ENCODE measurements around the gene CARD9. TPM values are rescaled to one million over a fixed set of nuclear protein-coding genes. Genes with fewer than 3 reads are reported as not detected.
A peak's percentile ranks its signal among the peaks of the same experiment; 100 is the strongest.

The CARD9 gene
- total RNA-seq, 1 donor from 2014 or later = 0.89 TPM

DNA sequence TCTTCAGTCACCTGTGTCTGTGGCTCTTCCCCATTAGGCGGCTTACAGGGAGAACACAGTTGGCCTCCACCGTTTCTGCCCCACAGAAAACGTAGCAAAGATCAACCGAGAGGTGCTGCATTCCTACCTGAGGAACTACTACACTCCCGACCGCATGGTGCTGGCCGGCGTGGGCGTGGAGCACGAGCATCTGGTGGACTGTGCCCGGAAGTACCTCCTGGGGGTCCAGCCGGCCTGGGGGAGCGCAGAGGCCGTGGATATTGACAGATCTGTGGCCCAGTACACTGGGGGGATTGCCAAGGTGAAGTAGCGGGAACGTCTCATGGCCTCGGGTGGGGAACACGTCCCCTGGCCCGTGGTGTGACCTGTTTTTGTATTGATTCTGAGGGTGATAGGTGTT is 43.4 kb upstream of the CARD9 start:
- TF ChIP-seq, protein P1, sequence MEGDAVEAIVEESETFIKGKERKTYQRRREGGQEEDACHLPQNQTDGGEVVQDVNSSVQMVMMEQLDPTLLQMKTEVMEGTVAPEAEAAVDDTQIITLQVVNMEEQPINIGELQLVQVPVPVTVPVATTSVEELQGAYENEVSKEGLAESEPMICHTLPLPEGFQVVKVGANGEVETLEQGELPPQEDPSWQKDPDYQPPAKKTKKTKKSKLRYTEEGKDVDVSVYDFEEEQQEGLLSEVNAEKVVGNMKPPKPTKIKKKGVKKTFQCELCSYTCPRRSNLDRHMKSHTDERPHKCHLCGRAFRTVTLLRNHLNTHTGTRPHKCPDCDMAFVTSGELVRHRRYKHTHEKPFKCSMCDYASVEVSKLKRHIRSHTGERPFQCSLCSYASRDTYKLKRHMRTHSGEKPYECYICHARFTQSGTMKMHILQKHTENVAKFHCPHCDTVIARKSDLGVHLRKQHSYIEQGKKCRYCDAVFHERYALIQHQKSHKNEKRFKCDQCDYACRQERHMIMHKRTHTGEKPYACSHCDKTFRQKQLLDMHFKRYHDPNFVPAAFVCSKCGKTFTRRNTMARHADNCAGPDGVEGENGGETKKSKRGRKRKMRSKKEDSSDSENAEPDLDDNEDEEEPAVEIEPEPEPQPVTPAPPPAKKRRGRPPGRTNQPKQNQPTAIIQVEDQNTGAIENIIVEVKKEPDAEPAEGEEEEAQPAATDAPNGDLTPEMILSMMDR (IDR thresholded peaks at IDR 0.05) = no peak
- H3K27me3 Mint-ChIP-seq = no peaks in the 10 kb centered on the region
- peaks cover 4% of the 10 kb centered on the region for H3K4me1 Mint-ChIP-seq
- POLR2A ChIA-PET = interaction anchor here (0.6 kb wide), 1 partner anchor 1132 kb away, joined by 3 read pairs; no protein-coding TSS in a partner anchor
- no peak overlapping the region for H3K27ac Mint-ChIP-seq
- no peak for DNase-seq
- intact Hi-C loops (cut with micrococcal nuclease) = no loop called here
- no peaks in the 10 kb centered on the region for H3K9me3 Mint-ChIP-seq
- H3K36me3 Mint-ChIP-seq (ENCODE audit: low read depth) = peaks cover 79% of the 10 kb centered on the region
- H3K4me3 Mint-ChIP-seq = no peak overlapping the region
- no peak for ATAC-seq (ENCODE audit: low read depth)
- CTCF ChIA-PET = no interaction called here

DNA sequence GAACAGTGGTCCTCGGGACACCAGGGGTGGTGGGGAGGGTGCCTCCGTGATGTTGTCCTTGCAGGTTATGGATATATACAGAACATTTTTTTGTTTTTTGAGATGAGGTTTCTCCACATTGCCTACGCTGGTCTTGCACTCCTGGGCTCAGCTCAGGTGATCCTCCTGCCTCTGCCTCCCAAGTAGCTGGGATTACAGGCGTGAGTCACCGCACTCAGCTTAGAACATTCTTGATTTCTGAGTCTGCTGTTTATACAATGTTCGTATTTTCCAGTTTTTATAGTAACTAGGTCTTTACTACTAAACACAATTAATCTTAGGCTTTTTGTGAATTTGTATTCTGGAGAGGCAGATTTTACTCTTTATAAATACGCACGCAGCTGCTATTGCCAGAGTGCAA is 43.0 kb upstream of the CARD9 start:
- H3K9me3 Mint-ChIP-seq = no peaks in the 10 kb centered on the region
- no peak overlapping the region for H3K27ac Mint-ChIP-seq
- intact Hi-C loops (cut with micrococcal nuclease) = no loop called here
- H3K4me3 Mint-ChIP-seq = no peak overlapping the region
- ATAC-seq (ENCODE audit: low read depth) = no peak
- peaks cover 76% of the 10 kb centered on the region for H3K36me3 Mint-ChIP-seq (ENCODE audit: low read depth)
- no peak for DNase-seq
- POLR2A ChIA-PET = no interaction called here
- CTCF ChIA-PET = no interaction called here
- TF ChIP-seq, protein P1 (IDR thresholded peaks at IDR 0.05) = no peak
- peaks cover 9% of the 10 kb centered on the region for H3K4me1 Mint-ChIP-seq
- no peaks in the 10 kb centered on the region for H3K27me3 Mint-ChIP-seq

DNA sequence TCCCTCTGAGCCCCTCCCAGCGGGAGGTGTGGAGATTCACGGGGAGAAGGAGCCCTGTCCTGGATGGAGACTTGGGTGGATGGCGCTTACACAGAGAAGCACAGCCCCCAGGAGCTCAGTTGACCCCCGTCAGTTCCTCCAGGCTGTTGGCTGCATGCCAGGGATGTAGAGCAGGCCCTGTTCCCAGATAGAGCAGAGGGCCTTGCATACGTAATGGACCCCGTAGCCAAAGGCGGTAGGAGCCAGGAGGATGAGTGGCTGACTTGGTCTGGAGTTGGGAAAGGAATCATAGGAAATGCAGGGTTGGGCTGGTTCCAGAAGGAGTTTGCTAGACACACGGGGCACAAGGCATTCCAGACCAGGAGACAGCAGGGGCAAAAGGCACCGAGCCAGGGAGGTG is 39.5 kb upstream of the CARD9 start:
- ChIA-PET CTCF (no interaction called here), POLR2A (interaction anchor here (1.1 kb wide), 1 partner anchor 9 kb away, joined by 3 read pairs; no protein-coding TSS in a partner anchor)
- peaks cover 60% of the 10 kb centered on the region for H3K36me3 Mint-ChIP-seq (ENCODE audit: low read depth)
- ATAC-seq (ENCODE audit: low read depth) (no peak), DNase-seq (no peak)
- H3K4me1 Mint-ChIP-seq = peaks cover 34% of the 10 kb centered on the region
- TF ChIP-seq, protein P1 (IDR thresholded peaks at IDR 0.05) = no peak
- no peak overlapping the region for H3K27ac Mint-ChIP-seq
- H3K9me3 Mint-ChIP-seq = no peaks in the 10 kb centered on the region
- intact Hi-C loops (cut with micrococcal nuclease) = no loop called here
- no peak overlapping the region for H3K4me3 Mint-ChIP-seq
- H3K27me3 Mint-ChIP-seq = no peaks in the 10 kb centered on the region

DNA sequence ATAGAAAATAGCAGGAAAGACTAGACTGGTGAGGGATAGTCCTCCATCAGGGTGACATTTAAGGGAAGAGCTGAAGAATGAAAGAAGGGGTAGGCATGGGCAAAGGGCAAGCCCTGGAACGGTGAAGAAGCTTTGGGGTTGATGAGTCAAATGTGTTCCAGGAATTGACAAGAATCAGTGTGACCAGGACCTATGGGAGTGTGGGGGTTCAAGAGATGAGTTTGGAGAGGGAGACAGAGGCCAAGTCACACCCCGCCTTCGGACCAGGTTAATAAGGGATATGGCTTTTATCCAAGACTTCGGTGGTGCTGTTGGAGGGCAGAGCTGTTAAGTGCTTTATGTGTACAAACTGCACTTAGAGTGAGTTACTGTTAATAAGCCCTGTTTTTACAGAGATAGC is 37.9 kb upstream of the CARD9 start:
- intact Hi-C loops (cut with micrococcal nuclease) = loop anchor here (2.0 kb wide), 2 partner anchors 27 to 71 kb away; partner anchors contain the start of genes INPP5E and SEC16A
- ChIA-PET POLR2A (no interaction called here), CTCF (interaction anchor here (1.8 kb wide), 1 partner anchor 10 kb away, joined by 4 read pairs; no protein-coding TSS in a partner anchor)
- Mint-ChIP-seq H3K36me3 (ENCODE audit: low read depth) (peaks cover 55% of the 10 kb centered on the region), H3K9me3 (no peaks in the 10 kb centered on the region), H3K27me3 (no peaks in the 10 kb centered on the region), H3K4me3 (peak overlapping the region; percentile 92), H3K27ac (peak overlapping the region; percentile 90), H3K4me1 (peaks cover 39% of the 10 kb centered on the region)
- ATAC-seq (ENCODE audit: low read depth) = no peak
- TF ChIP-seq, protein P1 (IDR thresholded peaks at IDR 0.05) = no peak
- DNase-seq = no peak

DNA sequence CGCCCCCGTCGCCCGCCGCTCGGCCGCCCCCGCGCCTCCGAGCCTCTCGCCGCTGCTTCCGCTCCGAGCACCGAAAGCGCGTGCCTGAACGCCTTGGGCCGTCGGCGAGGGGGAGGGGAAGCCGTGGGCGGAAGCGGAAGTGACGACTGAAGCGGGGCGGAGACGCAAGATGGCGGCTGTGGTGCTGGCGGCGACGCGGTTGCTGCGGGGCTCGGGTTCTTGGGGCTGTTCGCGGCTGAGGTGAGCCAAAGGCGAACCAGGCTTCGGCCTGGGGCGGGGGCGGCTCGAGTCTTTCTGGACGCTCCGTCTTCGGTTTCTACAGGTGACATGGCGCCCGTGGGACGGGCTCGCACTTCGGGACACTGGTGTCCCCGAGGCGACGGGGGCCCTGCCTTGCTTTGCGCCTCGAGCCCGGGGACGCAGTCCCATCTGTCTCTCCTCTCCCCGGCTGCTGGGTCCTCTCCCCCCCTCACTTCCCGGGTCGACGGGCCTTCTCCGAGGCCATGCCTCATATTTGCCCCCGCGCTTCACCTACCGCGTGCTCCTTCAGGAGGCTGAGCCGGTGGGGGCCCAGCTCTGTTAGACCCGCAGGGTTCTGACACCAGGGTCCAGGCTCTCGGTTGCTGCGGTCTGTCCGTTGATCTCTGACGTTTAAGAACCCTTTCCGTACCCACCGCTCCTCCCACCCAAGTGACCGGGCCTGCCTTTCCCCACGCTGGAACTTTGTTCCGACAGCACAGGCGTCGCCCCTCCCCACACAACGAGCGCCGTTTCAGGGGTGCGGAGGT is 37.2 kb upstream of the CARD9 start, which contains the start of the genes ENTR1 and PMPCA:
Gene ENTR1 (minus strand): TSS at position 115 of the 788 bp plus-strand sequence. CDS start 217 bp downstream, outside the sequence.
Gene PMPCA (plus strand): TSS at position 159 of the 788 bp plus-strand sequence. CDS start 11 bp downstream, at position 170.
- Mint-ChIP-seq H3K27me3 (no peaks in the 10 kb centered on the region), H3K36me3 (ENCODE audit: low read depth) (peaks cover 53% of the 10 kb centered on the region), H3K4me3 (peak within 1 kb of the TSS; percentile 92), H3K27ac (peak within 1 kb of the TSS; percentile 90), H3K4me1 (peaks cover 41% of the 10 kb centered on the region), H3K9me3 (no peaks in the 10 kb centered on the region)
- intact Hi-C loops (cut with micrococcal nuclease) = loop anchor here (1.0 to 2.0 kb wide), 3 partner anchors 10 to 72 kb away; partner anchors contain the start of genes INPP5E, SEC16A and SNAPC4
- CTCF ChIA-PET = interaction anchor here (1.8 kb wide), 1 partner anchor 9 kb away, joined by 4 read pairs; no protein-coding TSS in a partner anchor
- TF ChIP-seq, protein P1 (IDR thresholded peaks at IDR 0.05) = no peak
- POLR2A ChIA-PET = interaction anchor here (1.0 to 1.4 kb wide), 3 partner anchors 9 to 48 kb away, joined by 3 to 19 read pairs (median 10); partner anchors contain the start of gene DNLZ
- peak; percentile 98 for DNase-seq
- ATAC-seq (ENCODE audit: low read depth) = peak; percentile 87

Measured in activated B cell treated with CpG ODN at 0.5 μM for 24 hours (primary cell).